Suprapubic skin (tissue), 3 donors: ENCODE measurements around the gene ZP2.

Experiments used
- CTCF ChIP-seq, 2 donors: fragments of 200-600 bp in 1 of 2; fragments of 450-650 bp in 1 of 2; sonication (generic) in 1 of 2; IDR thresholded peaks; one replicate each; pipeline ENCODE4 v1.5.1; 2016 to 2019; ENCODE audit warnings: antibody characterized with exemption in 2 of 2, mild to moderate bottlenecking in 1 of 2, moderate library complexity in 1 of 2
- POLR2A ChIP-seq, 2 donors: fragments of 450-650 bp; IDR thresholded peaks; one replicate each; pipeline ENCODE4 v1.6.1; 2017; ENCODE audit warnings: antibody characterized with exemption in 2 of 2, mild to moderate bottlenecking in 2 of 2, moderate library complexity in 2 of 2

GRCh38 chr16:21169249-21169981, 42.0 kb downstream of the ZP2 start:
- TF ChIP-seq POLR2A (IDR thresholded peaks at IDR 0.05) (no peak), CTCF (IDR thresholded peaks at IDR 0.05) (no peak)
